DND-41 (cell line): ENCODE results near the gene FAM229A.

Experiments used
- ATAC-seq: fragments of 200-7000 bp; cut with Tn5 transposase; 3 replicates; pipeline ENCODE4 v1.9.1; 2021; ENCODE audit warnings: low read depth; ENCODE audit not compliant: insufficient read depth
- DNase-seq: peaks from one replicate; pipeline ENCODE4 v3.0.0-alpha.2; 2020
- H2AFZ ChIP-seq: 2 replicates; pipeline ENCODE4 v1.6.0; 2012; ENCODE audit warnings: low read depth, low read length
- H3K27ac ChIP-seq: 2 replicates; pipeline ENCODE4 v1.5.1; 2012; ENCODE audit warnings: low read length, inconsistent platforms
- H3K27me3 ChIP-seq: fragments of 200-600 bp; sonication (generic); 2 replicates; pipeline ENCODE4 v1.6.0; 2012; ENCODE audit warnings: low read length, mild to moderate bottlenecking, inconsistent platforms; ENCODE audit not compliant: insufficient read depth, poor library complexity
- H3K36me3 ChIP-seq: 2 replicates; pipeline ENCODE4 v1.5.1; 2012; ENCODE audit warnings: low read length, inconsistent platforms; ENCODE audit not compliant: insufficient read depth
- H3K4me1 ChIP-seq: 2 replicates; pipeline ENCODE4 v1.5.1; 2012; ENCODE audit warnings: mild to moderate bottlenecking, low read length; ENCODE audit not compliant: insufficient read depth
- H3K4me2 ChIP-seq: 2 replicates; pipeline ENCODE4 v1.6.0; 2012; ENCODE audit warnings: mild to moderate bottlenecking, moderate library complexity, low read length, inconsistent platforms; ENCODE audit not compliant: insufficient read depth
- H3K4me3 ChIP-seq, 2 experiments: fragments of 200-600 bp in 1 of 2; shearing (Covaris generic) in 1 of 2; 2 replicates each; pipeline ENCODE4 v1.5.1; 2012 to 2016; ENCODE audit warnings: inconsistent platforms in 2 of 2, low read length in 2 of 2, mild to moderate bottlenecking in 2 of 2, low read depth in 1 of 2, moderate library complexity in 1 of 2
- H3K79me2 ChIP-seq: 2 replicates; pipeline ENCODE4 v1.6.0; 2012; ENCODE audit warnings: low read length, inconsistent platforms; ENCODE audit not compliant: insufficient read depth
- H3K9ac ChIP-seq: 2 replicates; pipeline ENCODE4 v1.6.0; 2012; ENCODE audit warnings: low read depth, mild to moderate bottlenecking, inconsistent platforms, low read length, moderate library complexity
- H3K9me3 ChIP-seq: 2 replicates; pipeline ENCODE4 v1.5.1; 2012; ENCODE audit warnings: low read length, moderate library complexity, mild to moderate bottlenecking, inconsistent platforms; ENCODE audit not compliant: insufficient read depth, severe bottlenecking
- H4K20me1 ChIP-seq: 2 replicates; pipeline ENCODE4 v1.6.0; 2012; ENCODE audit warnings: low read length; ENCODE audit not compliant: insufficient read depth
- CTCF ChIP-seq: IDR thresholded peaks from 2 replicates; pipeline ENCODE4 v1.5.1; 2012; ENCODE audit warnings: borderline replicate concordance, low read length, moderate library complexity, mild to moderate bottlenecking; ENCODE audit not compliant: poor library complexity, severe bottlenecking; ENCODE audit errors: extremely low read depth
- EZH2 ChIP-seq: IDR thresholded peaks from 3 replicates; pipeline ENCODE4 v1.6.1; 2012; ENCODE audit warnings: borderline replicate concordance, low read depth, mild to moderate bottlenecking, moderate library complexity, low read length, inconsistent platforms; ENCODE audit not compliant: severe bottlenecking

Gene FAM229A

GRCh38 chr1:32364836-32365235 is 2.6 kb upstream of the FAM229A start:
- no peaks in the 10 kb centered on the region for H3K79me2 ChIP-seq
- no peak overlapping the region for H2AFZ ChIP-seq
- H3K4me1 ChIP-seq: no peaks in the 10 kb centered on the region
- no peak for TF ChIP-seq CTCF
- no peak for TF ChIP-seq EZH2
- no peak overlapping the region for H3K27ac ChIP-seq
- H3K36me3 ChIP-seq: peaks cover 70% of the 10 kb centered on the region
- H4K20me1 ChIP-seq: peaks cover 4% of the 10 kb centered on the region; the same call in 1 of the 2 replicates
- ATAC-seq (no peak), DNase-seq (no peak)
- H3K9ac ChIP-seq: no peak overlapping the region
- no peaks in the 10 kb centered on the region for H3K27me3 ChIP-seq
- no peak overlapping the region for H3K4me2 ChIP-seq
- H3K4me3 ChIP-seq: no peak overlapping the region
- no peaks in the 10 kb centered on the region for H3K9me3 ChIP-seq

GRCh38 chr1:32363713-32364112 is 1.4 kb upstream of the FAM229A start:
- Histone ChIP-seq H3K9me3 (no peaks in the 10 kb centered on the region), H2AFZ (no peak overlapping the region), H3K9ac (no peak overlapping the region), H3K27me3 (no peaks in the 10 kb centered on the region), H3K4me1 (no peaks in the 10 kb centered on the region), H3K36me3 (peaks cover 62% of the 10 kb centered on the region), H3K4me3 (no peak overlapping the region), H3K79me2 (no peaks in the 10 kb centered on the region), H3K27ac (no peak overlapping the region), H4K20me1 (no peaks in the 10 kb centered on the region; the same call in 1 of the 2 replicates), H3K4me2 (no peak overlapping the region)
- no peak for TF ChIP-seq EZH2
- TF ChIP-seq CTCF: no peak
- DNase-seq (no peak), ATAC-seq (no peak)

- Histone ChIP-seq H3K9me3 (no peaks in the 10 kb centered on the region), H4K20me1 (no peaks in the 10 kb centered on the region; the same call in 1 of the 2 replicates), H3K9ac (no peak overlapping the region), H3K4me3 (no peak overlapping the region), H2AFZ (no peak overlapping the region), H3K27ac (no peak overlapping the region), H3K79me2 (no peaks in the 10 kb centered on the region), H3K4me1 (no peaks in the 10 kb centered on the region), H3K36me3 (peaks cover 44% of the 10 kb centered on the region), H3K4me2 (no peak overlapping the region), H3K27me3 (no peaks in the 10 kb centered on the region)
- no peak for ATAC-seq
- DNase-seq: no peak
- no peak for TF ChIP-seq CTCF
- no peak for TF ChIP-seq EZH2
These were observed 411 bp downstream of the FAM229A start for GRCh38 chr1:32361674-32362473.
